Kidney (tissue), 14 donors: ENCODE measurements around the gene TMEM52. TPM values are rescaled to one million over a fixed set of nuclear protein-coding genes. Genes with fewer than 3 reads are reported as not detected.
A peak's percentile ranks its signal among the peaks of the same experiment; 100 is the strongest.

Experiments used
- DNase-seq, 5 donors: peaks; one replicate each; pipeline ENCODE4 v3.0.0-alpha.2; 2013 to 2020
- FAIRE-seq: peaks from 2 replicates; lab custom pipeline; 2012; peaks lifted over from hg19 to GRCh38; lab: Jason Lieb, UNC
- H3K27ac ChIP-seq, 2 donors: one replicate each; pipeline ENCODE4 v1.7.0; 2013; ENCODE audit warnings: low read depth in 2 of 2, low read length in 2 of 2, inconsistent platforms in 1 of 2
- H3K27me3 ChIP-seq: one replicate; pipeline ENCODE4 v1.7.1; 2013; ENCODE audit warnings: low read length, inconsistent platforms; ENCODE audit not compliant: control insufficient read depth, insufficient read depth
- H3K36me3 ChIP-seq, 3 donors: one replicate each; pipeline versions ENCODE4 v1.7.0 to v1.7.1; 2013; ENCODE audit warnings: low read length in 3 of 3, control low read depth in 1 of 3, inconsistent platforms in 1 of 3; ENCODE audit not compliant: insufficient read depth in 3 of 3, control insufficient read depth in 2 of 3
- H3K4me1 ChIP-seq, 3 donors: one replicate each; pipeline versions ENCODE4 v1.7.0 to v1.7.1; 2013; ENCODE audit warnings: low read length in 3 of 3, inconsistent platforms in 1 of 3, low read depth in 1 of 3; ENCODE audit not compliant: control insufficient read depth in 2 of 3, insufficient read depth in 2 of 3
- H3K4me3 ChIP-seq, 3 donors: one replicate each; pipeline versions ENCODE4 v1.7.0 to v1.8.1; 2013; ENCODE audit warnings: low read length in 3 of 3, control low read depth in 1 of 3, inconsistent platforms in 1 of 3
- H3K9ac ChIP-seq, 3 donors: one replicate each; pipeline versions ENCODE4 v1.7.0 to v1.7.1; 2013; ENCODE audit warnings: low read length in 3 of 3, control low read depth in 1 of 3, inconsistent platforms in 1 of 3
- H3K9me3 ChIP-seq, 3 donors: one replicate each; pipeline versions ENCODE4 v1.7.0 to v1.7.1; 2013; ENCODE audit warnings: low read length in 3 of 3, control low read depth in 1 of 3, inconsistent platforms in 1 of 3; ENCODE audit not compliant: control insufficient read depth in 2 of 3, insufficient read depth in 1 of 3
- intact Hi-C: fragments of 100-400 bp; cut with DNase I; formaldehyde crosslinking; loops from one replicate; pipeline ENCODE4 v1.11.1; 2022
- polyA plus RNA-seq: library from polyadenylated mRNA; stranded (reverse); fragments of 350-450 nt; fragmentation: Illumina TruSeq; extraction: RNeasy Lipid Tissue Mini Kit (QIAGEN cat#74804); gene quantifications from one replicate; pipeline ENCODE4 v1.2.3, GENCODE V29; 2014; ENCODE audit warnings: low read depth, low replicate concordance; ENCODE audit not compliant: insufficient read depth
- total RNA-seq: library from RNA; stranded (reverse); fragmentation: NEBNext Ultra II Directional; extraction: Animal tissue kit (Norgen Biotek cat#: 25700); gene quantifications from one replicate; pipeline ENCODE4 v1.2.1, GENCODE V29; 2021
- TF ChIP-seq, protein P1 (sequence below): IDR thresholded peaks from 3 replicates; pipeline ENCODE4 v1.5.1; 2012; ENCODE audit warnings: mild to moderate bottlenecking, moderate library complexity, borderline replicate concordance; ENCODE audit not compliant: insufficient read depth; ENCODE audit errors: extremely low read depth
- donor health status: control.
- donor health status: control.
- donor health status: control.
- donor health status: control.
- donor health status: control.
- donor health status: DM: yes; HTN: yes; CAD: no.
- donor health status: Normal renal cell carcinoma (clear cell type).

The TMEM52 gene
- total and polyA plus RNA-seq, 2 donors from 2014 or later = 0.50 to 5.1 TPM

DNA sequence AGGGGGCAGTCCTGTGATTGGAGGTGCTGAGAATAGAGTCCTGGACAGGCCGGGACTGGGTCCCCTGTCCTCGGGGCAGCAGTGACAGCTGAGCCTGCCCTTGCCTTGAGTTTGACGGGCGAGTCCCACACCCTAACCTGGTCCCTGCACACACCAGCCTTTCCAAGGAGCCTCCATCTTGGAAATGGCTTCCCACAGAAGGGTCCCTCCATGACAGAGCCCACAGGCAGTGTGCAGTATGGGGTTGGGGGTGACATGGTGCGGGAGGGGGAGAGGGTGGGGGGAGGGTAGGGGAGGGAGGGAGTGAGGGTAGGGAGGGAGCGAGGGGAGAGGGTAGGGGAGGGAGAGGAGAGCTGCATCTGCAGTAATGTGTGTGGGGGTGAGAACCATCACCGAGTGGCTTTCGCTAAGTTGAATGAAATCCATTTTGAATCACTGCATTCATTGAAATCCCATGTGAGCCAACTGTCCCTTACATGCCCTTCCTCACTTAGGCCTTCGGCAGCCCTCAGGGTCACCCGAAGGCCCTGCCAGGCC is 10.1 kb upstream of the TMEM52 start:
- no peak overlapping the region for H3K9ac ChIP-seq
- no peak overlapping the region for H3K27ac ChIP-seq
- FAIRE-seq (no peak), DNase-seq (no peak)
- no peaks in the 10 kb centered on the region for H3K4me1 ChIP-seq
- no peaks in the 10 kb centered on the region for H3K27me3 ChIP-seq
- H3K36me3 ChIP-seq = no peaks in the 10 kb centered on the region
- intact Hi-C loops = no loop called here
- no peak overlapping the region for H3K4me3 ChIP-seq
- TF ChIP-seq, protein P1, sequence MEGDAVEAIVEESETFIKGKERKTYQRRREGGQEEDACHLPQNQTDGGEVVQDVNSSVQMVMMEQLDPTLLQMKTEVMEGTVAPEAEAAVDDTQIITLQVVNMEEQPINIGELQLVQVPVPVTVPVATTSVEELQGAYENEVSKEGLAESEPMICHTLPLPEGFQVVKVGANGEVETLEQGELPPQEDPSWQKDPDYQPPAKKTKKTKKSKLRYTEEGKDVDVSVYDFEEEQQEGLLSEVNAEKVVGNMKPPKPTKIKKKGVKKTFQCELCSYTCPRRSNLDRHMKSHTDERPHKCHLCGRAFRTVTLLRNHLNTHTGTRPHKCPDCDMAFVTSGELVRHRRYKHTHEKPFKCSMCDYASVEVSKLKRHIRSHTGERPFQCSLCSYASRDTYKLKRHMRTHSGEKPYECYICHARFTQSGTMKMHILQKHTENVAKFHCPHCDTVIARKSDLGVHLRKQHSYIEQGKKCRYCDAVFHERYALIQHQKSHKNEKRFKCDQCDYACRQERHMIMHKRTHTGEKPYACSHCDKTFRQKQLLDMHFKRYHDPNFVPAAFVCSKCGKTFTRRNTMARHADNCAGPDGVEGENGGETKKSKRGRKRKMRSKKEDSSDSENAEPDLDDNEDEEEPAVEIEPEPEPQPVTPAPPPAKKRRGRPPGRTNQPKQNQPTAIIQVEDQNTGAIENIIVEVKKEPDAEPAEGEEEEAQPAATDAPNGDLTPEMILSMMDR = no peak
- no peaks in the 10 kb centered on the region for H3K9me3 ChIP-seq

DNA sequence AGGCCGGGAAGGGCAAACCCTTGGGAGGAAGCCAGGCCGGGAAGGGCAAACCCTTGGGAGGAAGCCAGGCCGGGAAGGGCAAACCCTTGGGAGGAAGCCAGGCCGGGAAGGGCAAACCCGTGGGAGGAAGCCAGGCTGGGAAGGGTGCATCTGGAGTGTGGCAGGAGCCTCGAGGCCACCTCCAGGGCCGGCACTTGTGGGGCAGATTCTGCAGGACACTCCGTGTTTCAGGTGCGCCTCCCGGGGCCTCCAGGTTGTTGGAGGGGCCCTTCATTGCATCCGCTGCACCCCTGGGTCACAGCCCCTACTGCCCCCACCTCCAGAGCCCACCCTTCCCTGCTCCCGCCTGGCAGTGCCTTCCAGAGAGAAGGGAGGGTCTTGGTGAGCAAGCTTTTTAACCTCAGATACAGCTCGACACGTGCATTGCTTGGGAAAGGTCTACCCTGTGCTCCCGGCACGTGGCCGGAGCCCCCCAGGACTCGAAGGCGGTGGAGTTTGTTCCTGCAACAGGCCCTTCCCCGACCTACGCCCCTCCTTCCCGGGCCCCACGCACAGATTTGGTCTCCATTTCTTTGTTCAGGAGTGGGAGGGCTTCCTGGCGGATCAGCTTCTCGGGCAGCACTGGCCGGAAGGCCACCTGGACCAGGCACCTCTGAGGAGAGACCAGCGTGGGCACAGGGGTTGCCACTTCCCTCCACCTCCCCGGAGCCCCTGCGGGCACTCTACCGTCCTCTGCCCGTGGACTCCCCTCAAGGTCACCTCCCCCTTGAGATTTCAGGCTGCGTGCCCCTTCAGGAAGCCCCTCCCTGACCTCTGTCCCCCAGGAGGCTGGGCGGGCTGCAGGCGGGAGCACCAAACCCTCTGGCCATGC is 9.4 kb upstream of the TMEM52 start:
- Histone ChIP-seq H3K27ac (no peak overlapping the region), H3K4me1 (no peaks in the 10 kb centered on the region), H3K9ac (no peak overlapping the region), H3K36me3 (no peaks in the 10 kb centered on the region), H3K4me3 (no peak overlapping the region), H3K9me3 (no peaks in the 10 kb centered on the region), H3K27me3 (no peaks in the 10 kb centered on the region)
- TF ChIP-seq, protein P1 = no peak
- DNase-seq (peak in 2 of 5 donors; percentile 30 to 62), FAIRE-seq (no peak)
- intact Hi-C loops = no loop called here

DNA sequence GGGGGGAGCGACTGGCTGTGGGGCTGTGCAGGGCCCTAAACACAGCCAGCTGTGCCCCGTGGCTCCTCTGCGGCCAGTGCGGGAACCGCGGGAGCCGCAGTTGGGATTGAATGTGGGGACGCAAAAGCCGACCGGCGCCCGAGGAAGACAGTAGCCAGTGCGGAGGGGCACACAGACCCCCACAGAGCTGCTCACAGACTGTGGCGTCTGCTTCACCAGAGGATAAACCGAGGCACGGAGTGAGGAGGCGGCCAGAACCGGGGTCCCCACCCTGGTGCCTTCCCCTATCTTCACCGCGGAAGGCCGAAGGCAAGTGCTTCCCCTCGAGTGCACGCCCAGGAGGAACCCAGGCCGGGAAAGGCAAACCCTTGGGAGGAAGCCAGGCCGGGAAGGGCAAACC is 8.7 kb upstream of the TMEM52 start:
- Histone ChIP-seq H3K4me3 (no peak overlapping the region), H3K9ac (no peak overlapping the region), H3K36me3 (no peaks in the 10 kb centered on the region), H3K4me1 (no peaks in the 10 kb centered on the region), H3K9me3 (no peaks in the 10 kb centered on the region), H3K27ac (no peak overlapping the region), H3K27me3 (no peaks in the 10 kb centered on the region)
- intact Hi-C loops = no loop called here
- DNase-seq = peak in 2 of 5 donors; percentile 29 to 56
- TF ChIP-seq, protein P1 = no peak
- FAIRE-seq = no peak
